Activated CD4-positive, alpha-beta T cell treated with anti-CD3 and anti-CD28 coated beads for 4 hours (primary cell): ENCODE measurements around the gene TIMMDC1.
"Not testable (repeated sequence)": the region's sequence is repeated elsewhere in the genome, so short reads cannot be mapped to it uniquely, and the experiment has no call there.

Source experiments
- DNase-seq, 2 donors: peaks; one replicate each; pipeline ENCODE4 v3.0.0-alpha.2; 2020

The TIMMDC1 gene

DNA sequence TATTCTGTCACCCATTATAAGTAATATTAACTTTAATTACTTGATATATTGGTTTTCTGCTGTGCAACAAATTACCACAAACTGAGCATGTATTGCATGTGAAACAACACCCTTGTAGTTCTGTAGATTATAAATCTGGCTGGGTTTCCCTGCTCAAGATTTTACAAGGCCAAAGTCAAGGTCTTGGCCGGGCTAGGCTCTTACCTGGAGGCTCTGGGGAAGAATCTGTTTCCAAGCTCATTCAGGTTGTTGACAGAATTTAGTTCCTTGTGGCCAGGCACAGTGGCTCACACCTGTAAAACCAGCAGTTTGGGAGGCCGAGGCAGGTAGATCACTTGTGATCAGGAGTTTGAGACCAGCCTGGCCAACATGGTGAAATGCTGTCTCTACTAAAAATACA lies 16.3 kb downstream of the TIMMDC1 start:
- DNase-seq = no peak

DNA sequence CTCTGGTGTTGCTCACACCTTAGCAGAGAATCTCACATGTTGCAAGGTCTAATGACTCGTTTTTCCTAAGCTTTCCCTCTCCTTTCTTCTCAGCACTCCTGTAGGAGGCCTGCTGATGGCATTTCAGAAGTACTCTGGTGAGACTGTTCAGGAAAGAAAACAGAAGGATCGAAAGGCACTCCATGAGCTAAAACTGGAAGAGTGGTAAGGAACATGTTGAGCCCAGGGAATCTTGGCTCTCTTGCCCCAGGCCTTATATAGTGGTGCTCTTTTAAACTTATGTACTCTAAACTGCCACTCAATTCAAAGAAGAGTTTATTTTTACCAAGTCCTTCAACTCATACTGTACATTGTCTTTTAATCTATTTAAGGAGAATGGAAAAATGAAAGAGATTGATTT lies 18.8 kb downstream of the TIMMDC1 start:
- DNase-seq = no peak

GRCh38 chr3:119518026-119518425 lies 19.7 kb downstream of the TIMMDC1 start:
- DNase-seq = no peak

GRCh38 chr3:119524931-119525662 lies 26.8 kb downstream of the TIMMDC1 start:
- DNase-seq = no peak

DNA sequence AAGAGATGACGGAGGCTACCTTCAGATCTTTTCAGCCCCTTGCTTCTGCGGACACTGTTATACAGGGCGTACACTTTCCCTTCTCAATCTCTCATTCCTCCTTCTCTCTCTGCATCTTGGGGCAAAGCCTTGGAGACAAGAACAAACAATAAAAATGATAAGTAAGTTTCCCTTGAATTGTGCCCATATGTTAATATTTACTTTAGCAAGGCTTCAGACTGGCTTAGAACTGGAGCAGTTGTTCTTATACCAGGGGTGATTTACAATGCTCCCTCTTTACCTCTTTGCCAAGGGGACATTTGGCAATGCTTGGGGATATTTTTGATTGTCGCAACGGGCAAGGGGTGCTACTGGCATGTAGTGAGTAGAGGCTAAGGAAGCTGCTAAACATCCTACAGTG lies 29.4 kb downstream of the TIMMDC1 start:
- DNase-seq = no peak

DNA sequence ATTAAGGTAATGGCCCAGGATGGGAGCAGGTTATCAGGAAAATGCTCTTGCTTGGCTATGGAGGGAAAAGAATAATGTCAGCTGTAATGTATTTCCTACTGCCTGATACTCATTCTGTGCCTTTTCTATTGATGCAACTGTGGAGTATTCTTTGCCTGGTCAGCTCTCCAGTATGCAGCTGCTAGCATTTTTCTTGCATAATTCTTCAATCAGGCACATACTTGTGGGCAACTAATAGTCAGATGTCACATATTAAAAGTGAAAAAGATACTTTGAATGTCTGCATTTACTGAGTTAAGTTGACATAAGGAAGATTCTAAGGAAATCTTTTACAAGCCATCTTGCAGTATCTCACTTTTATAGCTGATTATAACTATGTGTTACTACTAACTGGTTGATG lies 31.5 kb downstream of the TIMMDC1 start:
- DNase-seq = no peak

DNA sequence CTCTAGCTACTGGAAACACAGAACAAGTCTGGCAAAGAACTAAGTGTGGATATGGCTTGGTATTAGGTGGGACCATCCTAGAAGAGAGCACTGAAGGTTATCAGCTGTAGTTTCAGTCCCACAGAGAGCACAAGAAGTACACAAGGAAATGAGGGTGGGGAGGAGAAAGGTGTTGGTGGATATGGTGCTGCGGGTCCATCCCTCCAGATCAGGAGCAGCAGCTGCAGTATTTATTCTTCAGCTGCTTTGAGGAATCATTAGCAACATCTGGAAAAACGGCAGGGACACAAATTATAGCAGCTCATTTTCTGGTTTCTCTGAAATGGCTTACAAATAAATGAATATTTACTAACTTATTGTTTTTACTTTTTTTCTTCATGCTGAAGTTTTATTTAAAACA lies 32.1 kb downstream of the TIMMDC1 start:
- no peak for DNase-seq

- no peak for DNase-seq
These were observed 32.8 kb downstream of the TIMMDC1 start for GRCh38 chr3:119531151-119531550.

GRCh38 chr3:119534296-119534695 lies 35.9 kb downstream of the TIMMDC1 start:
- DNase-seq = no peak

GRCh38 chr3:119536757-119537156 lies 38.4 kb downstream of the TIMMDC1 start:
- DNase-seq = no peak

DNA sequence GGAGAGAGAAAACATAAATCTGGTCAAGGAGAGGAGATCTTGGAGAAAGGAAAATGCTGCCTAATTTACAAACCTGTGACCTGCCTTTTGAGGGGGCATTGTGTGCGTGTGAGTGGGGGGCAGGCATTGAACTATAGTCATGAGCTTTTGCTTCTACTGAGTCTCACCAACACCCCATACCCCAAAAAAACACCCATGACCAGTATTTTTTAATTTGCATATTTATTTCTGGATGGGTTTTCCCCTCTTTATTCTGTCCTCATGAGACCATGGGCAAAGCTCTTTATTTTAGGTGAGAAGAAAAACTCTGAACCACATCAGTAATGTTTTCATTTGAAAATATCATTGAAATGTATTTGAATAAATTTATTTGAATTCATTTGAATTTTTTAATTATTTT lies 40.4 kb downstream of the TIMMDC1 start:
- no peak for DNase-seq

GRCh38 chr3:119541547-119541946 lies 43.2 kb downstream of the TIMMDC1 start:
- DNase-seq = no peak

GRCh38 chr3:119542168-119542767 lies 43.9 kb downstream of the TIMMDC1 start:
- no peak for DNase-seq

GRCh38 chr3:119543147-119543546 lies 44.8 kb downstream of the TIMMDC1 start:
- DNase-seq = no peak

- no peak for DNase-seq
These were observed 48.9 kb downstream of the TIMMDC1 start for GRCh38 chr3:119547227-119547626.

DNA sequence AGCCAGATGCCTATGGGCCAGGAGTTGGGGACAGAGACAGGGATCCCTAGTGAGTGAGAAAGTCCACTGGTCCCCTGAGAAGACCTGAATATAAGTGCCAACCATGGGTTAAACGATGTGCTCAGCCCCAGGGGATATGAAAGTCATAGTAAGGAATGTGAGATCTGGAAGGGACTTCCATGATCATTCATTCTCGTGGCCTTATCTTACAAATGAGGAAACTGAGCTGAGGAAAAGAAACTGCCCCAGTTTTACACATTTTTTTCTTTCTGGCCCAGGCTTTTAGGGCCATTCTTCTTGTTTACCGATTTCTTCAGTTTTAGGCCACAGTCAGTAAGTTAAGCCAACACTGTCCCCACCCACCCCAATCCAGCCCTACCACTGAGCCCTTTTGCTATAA lies 50.0 kb downstream of the TIMMDC1 start:
- DNase-seq = no peak

DNA sequence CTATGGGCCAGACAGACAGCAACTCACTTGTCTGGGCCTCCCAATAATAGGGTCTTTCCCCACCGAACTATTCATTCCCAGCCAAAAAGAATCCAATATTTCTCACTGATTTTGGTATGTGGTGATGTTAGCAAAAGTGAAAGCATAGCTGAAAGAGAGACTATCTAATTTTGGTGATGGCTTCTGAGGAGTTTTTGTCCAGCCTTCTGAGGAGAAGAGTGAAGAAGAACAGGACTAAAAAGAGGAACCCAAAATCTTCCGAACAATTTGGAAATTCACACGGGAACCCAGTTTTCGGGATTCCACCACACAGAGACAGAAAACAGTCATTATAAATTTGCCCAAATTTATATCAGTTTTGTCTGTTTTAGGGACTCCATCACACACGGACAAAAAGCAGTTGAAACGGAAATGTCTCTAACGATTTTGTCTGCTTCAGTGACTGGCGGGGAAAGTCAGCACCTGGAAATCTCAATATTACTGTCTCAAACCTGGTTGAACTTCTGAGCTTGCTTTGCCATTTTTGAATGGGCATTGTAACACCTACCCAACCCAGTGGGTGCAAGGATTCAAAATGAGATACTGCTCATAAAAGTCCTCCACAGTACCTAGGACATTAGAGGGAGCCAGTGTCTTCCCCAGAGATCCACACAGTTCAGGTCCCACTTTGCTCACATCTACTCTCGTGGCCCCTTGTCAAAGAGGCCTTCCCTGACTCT lies 52.0 kb downstream of the TIMMDC1 start:
- DNase-seq = no peak

DNA sequence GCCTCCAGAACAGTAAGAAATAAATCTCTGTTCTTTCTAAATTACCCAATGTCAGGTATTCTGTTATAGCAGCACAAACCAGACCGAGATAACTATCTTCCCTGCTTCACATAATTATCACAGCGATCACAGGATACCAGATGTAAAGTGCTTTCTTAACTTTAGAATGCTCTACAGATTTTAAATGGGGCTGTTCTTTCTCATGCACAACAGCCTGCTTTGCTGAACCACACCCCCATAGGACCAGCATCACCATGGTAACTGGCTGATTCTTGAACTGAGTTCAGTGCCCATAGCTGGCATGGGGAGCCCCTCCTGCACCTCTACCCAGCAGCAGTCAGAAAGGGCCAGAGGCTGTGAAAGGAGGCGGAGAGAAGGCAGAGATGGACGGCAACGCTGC lies 53.3 kb downstream of the TIMMDC1 start:
- no peak for DNase-seq

GRCh38 chr3:119552928-119553327 lies 54.6 kb downstream of the TIMMDC1 start:
- not testable (repeated sequence) for DNase-seq

DNA sequence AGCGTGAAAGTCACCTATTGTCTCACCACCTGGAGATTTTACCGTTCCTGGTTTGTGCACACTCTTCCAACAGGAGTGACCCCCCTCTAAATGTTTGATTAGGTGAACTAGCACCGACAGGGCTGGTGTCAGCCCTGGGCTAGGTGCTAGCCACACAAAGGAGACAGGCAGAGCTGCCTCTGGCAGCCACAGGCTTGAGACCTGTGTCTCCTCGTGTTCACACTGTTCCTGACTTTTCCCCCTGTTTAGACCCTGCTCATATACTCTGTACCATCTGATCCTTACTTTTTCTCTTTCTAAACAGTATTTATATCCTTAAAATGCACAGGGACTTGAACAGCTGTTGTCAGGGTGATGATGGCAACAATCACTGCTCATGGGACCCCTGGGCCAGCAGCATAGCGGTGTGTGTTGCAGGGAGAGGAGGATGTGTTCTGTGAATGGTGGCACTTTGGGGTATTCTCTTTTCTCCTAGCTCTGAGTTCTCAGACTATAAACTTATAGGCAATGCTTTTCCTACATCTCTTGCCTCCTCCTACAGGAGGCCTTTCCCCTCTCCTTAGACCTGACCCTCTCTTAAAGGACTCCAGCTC lies 55.6 kb downstream of the TIMMDC1 start:
- no peak for DNase-seq

DNA sequence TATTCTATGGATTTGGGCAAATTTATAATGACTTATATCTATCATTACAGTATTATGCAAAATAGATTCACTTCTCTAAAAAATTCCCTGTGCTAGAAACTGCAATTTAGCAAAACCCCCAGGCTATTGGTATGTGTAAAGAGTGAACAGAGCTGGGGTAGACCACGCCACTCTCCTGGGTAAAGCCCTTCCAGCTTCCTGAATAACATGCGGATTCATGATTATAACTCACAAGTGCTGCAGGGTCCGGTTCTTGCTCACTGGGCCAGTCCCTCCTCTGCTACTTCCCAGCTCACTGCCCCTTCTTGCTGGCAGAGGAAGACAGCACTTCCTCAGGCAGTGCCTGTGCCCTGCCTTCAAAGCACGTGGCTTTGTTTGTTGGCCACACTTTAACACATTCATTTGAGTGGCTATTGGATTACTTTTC lies 57.0 kb downstream of the TIMMDC1 start:
- DNase-seq = no peak

DNA sequence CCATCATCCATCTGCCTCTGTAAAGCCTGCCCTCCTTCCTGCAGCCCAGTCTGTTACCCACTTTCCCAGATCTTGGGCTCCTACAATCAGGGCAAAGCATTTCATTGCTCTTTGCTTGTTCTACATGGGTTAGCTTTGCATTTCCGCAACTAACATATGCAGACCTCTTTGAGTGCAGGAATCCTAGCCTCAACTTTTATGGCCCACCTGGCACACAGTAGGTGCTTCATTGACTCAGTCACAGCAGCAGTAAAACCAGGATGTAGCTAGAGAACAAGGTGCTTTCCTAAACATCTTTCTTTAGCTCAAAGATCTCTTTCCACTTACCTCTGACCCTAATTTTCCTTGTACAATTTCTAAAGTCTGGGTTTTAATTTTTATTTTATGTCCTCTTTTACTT lies 57.6 kb downstream of the TIMMDC1 start:
- DNase-seq = no peak

DNA sequence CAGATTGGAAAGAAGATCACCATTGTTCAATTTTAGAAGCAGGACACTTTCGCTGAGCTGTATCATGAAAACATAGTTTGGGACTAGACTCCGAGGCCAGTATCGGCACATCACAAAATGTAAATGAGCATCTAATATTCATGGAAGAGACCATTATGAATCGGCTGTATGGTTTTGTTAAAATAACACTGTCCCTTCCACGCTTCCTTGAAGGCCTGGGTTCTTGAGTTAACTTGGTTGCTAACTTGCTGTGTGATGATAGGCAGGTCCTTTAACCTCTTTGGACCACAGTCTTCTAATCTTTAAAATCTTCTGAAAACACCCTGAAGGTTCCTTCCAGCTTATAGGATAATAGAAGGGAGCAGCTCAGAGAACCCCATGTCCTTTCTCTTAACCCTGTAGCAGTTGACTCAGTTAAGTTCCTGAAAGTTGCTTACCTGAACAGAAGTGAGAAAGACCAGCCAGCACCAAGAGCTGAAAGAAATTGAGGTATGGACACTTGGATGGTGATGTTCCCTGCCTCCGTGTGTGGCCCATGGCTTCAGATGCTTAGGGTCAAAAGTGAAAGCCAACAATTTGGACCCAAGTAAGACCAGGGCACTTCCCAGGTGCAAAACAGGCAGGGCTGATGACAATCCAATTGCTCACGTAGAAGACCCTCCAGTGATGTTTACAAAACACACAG lies 59.0 kb downstream of the TIMMDC1 start:
- DNase-seq = no peak
